ENCODE measurements around the gene HHATL.

Gene HHATL

GRCh38 chr3:42697289-42698051 is 5.1 kb downstream of the HHATL start:
- no peak for DNase-seq

- DNase-seq: no peak
Measured at GRCh38 chr3:42696356-42697288, 6.0 kb downstream of the HHATL start.

GRCh38 chr3:42694366-42694765 is 8.2 kb downstream of the HHATL start:
- no peak for DNase-seq

- no peak for DNase-seq
Measured at GRCh38 chr3:42693530-42693930, 9.1 kb downstream of the HHATL start.

GRCh38 chr3:42692667-42693529 is 9.7 kb downstream of the HHATL start:
- DNase-seq: no peak

GRCh38 chr3:42691816-42692666 is 10.6 kb downstream of the HHATL start:
- DNase-seq: no peak

- no peak for DNase-seq
Measured at GRCh38 chr3:42690766-42691680, 11.6 kb downstream of the HHATL start.

- DNase-seq: no peak
Measured at GRCh38 chr3:42690191-42690590, 12.4 kb downstream of the HHATL start.

- DNase-seq: no peak
Measured at GRCh38 chr3:42689421-42690014, 13.1 kb downstream of the HHATL start.

GRCh38 chr3:42688487-42689420 is 13.8 kb downstream of the HHATL start:
- no peak for DNase-seq

GRCh38 chr3:42688016-42688415 is 14.6 kb downstream of the HHATL start:
- no peak for DNase-seq

- no peak for DNase-seq
Measured at GRCh38 chr3:42686832-42687650, 15.6 kb downstream of the HHATL start.

GRCh38 chr3:42685891-42686820 is 16.4 kb downstream of the HHATL start:
- no peak for DNase-seq

- DNase-seq: no peak
Measured at GRCh38 chr3:42685363-42685881, 17.2 kb downstream of the HHATL start, which contains the start of gene KLHL40. KLHL40 (plus strand) TSS chr3:42685537; CDS start chr3:42685619, 82 bp downstream.

GRCh38 chr3:42684632-42685362 is 17.8 kb downstream of the HHATL start:
- DNase-seq: no peak

All from stimulated activated CD4-positive, alpha-beta T cell treated with anti-CD3 and anti-CD28 coated beads, Interleukin-2, amount 100 ng/mL, for 24 hours (primary cell).